Stimulated activated CD4-positive, alpha-beta T cell treated with anti-CD3 and anti-CD28 coated beads, Interleukin-4, amount 100 ng/mL, for 48 hours (primary cell): ENCODE results near the gene ELANE.

ENCODE experiments used
- DNase-seq, 2 donors: peaks; one replicate each; pipeline ENCODE4 v3.0.0-alpha.2; 2020; ENCODE audit warnings: low read depth in 2 of 2

The ELANE gene

GRCh38 chr19:852136-853013 lies at the start of gene ELANE:
Gene ELANE (plus strand): TSS chr19:852303. CDS start chr19:852329, 26 bp downstream.
- DNase-seq: no peak

GRCh38 chr19:802498-803098 lies 49.5 kb upstream of the ELANE start:
- no peak for DNase-seq

DNA sequence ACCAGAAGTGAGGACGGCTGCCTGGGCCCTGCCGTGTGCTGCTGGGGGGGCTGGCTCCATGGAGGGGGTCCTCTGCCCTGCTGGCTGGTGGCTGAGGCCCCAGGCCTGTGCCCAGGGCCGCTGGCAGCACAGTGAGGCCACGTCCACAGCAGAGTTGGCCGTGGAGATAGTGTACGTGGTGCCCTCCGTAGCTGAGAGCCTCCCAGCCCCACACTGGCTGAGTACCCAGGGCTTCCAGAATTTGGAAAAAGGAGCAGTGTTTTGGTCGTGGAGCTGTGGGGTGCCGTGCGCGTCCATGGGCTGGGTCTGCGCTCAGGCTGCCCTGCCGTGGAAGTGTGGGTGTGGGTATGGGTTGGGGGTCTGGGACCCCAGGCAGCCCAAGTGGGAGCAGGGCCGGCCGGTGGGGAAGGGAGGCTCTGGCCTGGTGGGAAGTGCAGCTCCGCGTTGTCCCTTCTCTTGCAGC lies 49.0 kb upstream of the ELANE start:
- no peak for DNase-seq

DNA sequence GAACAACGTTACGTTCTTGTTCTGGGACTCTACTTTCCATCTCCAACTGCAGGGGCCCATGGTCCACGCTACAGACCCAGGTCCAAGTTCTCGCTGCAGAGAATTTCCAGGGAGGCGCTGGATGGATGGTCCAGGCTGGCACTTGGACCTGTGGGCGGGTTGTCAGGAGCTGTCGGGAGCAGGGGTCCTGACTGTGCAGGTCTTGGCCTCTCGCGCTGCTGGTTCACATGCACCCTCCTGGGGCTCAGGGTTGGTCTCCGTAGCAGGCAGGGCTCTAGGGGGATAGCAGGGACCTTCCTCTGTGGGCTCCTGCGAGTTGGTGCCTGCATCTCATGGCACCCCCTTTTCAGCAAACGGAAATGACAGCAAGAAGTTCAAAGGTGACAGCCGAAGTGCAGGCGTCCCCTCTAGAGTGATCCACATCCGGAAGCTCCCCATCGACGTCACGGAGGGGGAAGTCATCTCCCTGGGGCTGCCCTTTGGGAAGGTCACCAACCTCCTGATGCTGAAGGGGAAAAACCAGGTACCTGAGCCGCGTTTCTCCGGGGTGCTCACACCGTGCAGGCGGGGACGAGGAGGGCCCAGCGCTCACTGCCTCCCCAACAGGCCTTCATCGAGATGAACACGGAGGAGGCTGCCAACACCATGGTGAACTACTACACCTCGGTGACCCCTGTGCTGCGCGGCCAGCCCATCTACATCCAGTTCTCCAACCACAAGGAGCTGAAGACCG lies 48.3 kb upstream of the ELANE start:
- DNase-seq: no peak

- no peak for DNase-seq
Observed at GRCh38 chr19:804419-805165, 47.5 kb upstream of the ELANE start.

DNA sequence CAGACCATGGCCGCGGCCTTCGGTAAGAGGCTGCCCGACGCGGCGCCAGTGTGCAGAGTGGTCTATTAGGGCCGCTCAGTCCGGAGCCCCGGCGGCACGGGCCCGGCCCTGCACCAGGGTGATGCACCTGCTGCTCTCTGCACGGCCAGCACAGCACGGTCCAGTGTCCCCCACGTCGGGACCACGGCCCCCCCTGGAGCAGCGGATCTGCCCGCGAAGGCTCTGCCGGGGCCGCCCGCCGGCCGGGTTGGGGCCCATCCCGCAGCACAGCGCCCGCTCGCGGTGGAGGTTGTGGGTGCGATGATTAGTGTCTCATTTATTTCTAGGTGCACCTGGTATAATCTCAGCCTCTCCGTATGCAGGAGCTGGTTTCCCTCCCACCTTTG lies 46.9 kb upstream of the ELANE start:
- no peak for DNase-seq

- DNase-seq: no peak
Observed at GRCh38 chr19:805600-806550, 46.2 kb upstream of the ELANE start.

DNA sequence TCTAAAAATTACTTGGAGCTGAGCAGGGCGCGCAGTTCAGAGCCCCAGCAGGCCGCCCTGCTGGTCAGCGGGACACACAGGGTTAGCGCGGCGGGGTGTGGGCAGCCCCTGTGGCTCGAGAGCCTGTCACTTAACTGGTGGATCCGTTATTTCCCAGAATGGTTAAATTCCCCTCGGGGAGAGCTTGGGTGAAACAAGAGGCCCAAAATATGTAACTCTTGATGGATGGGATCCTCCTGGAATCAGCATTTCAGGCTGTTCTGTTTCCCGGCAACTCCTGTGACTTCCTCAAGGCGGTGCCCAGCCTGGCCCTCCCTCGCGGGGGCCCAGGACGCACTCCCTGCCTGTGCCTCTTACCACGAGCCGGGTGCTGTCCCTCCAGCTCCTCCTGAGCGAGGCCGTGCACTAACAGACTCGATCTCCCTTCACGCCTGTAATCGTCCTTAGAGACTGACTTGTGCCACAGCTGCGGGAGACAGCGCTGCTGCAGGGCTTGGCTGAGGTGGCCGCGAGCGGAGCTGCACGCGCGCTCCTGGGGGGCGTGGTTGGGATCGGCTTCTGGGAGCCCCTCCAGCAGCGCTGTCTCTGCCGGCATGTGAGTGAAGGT lies 45.2 kb upstream of the ELANE start:
- DNase-seq: no peak

DNA sequence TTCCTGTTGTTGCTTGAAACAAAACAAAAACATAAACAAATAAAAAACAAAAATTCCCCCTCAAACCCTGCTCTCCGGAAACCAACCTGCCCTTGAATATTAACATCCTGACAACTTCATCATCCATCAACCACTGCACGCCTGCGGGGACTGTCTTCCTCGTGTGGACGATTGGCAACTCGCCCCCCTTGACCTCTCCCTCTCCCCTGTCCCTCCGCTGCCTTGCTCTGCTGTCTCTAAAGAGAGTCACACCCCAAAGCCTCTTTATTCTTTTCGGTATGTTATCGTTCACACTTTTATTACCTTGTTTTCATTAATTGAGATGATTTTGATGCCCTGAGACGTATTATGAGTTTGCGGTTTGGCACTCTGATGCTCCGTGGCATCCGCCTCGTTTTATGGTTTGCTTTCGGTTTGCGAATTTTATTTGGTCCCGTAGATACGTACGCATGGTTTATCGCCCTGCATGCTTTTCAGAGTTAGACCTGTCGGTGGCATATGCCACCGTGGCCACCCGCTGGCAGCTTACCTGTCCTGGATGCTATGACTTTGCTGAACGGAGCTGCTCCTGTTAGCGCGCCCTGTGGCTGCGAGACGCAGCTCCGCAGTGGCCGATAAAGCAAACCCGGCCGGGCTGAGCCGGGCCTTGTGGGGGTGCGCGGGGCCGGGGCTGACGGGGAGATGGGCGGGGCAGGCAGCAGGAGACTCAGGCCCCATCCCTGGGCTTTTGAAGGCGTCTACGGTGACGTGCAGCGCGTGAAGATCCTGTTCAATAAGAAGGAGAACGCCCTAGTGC lies 44.3 kb upstream of the ELANE start:
- no peak for DNase-seq

GRCh38 chr19:808423-808775 lies 43.7 kb upstream of the ELANE start:
- no peak for DNase-seq

- DNase-seq: no peak
Observed at GRCh38 chr19:810077-810855, 41.8 kb upstream of the ELANE start.

DNA sequence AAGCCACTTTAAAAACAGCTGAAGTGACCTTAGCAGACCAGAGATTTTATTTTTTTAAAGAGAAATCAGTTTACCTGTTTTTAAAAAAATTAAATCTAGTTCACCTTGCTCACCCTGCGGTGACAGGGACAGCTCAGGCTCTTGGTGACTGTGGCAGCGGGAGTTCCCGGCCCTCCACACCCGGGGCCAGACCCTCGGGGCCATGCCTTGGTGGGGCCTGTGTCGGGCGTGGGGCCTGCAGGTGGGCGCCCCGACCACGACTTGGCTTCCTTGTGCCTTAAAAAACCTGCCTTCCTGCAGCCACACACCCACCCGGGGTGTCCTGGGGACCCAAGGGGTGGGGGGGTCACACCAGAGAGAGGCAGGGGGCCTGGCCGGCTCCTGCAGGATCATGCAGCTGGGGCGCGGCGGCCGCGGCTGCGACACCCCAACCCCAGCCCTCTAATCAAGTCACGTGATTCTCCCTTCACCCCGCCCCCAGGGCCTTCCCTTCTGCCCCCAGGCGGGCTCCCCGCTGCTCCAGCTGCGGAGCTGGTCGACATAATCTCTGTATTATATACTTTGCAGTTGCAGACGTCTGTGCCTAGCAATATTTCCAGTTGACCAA lies 41.1 kb upstream of the ELANE start:
- no peak for DNase-seq

GRCh38 chr19:811506-812048 lies 40.5 kb upstream of the ELANE start:
- DNase-seq: no peak

DNA sequence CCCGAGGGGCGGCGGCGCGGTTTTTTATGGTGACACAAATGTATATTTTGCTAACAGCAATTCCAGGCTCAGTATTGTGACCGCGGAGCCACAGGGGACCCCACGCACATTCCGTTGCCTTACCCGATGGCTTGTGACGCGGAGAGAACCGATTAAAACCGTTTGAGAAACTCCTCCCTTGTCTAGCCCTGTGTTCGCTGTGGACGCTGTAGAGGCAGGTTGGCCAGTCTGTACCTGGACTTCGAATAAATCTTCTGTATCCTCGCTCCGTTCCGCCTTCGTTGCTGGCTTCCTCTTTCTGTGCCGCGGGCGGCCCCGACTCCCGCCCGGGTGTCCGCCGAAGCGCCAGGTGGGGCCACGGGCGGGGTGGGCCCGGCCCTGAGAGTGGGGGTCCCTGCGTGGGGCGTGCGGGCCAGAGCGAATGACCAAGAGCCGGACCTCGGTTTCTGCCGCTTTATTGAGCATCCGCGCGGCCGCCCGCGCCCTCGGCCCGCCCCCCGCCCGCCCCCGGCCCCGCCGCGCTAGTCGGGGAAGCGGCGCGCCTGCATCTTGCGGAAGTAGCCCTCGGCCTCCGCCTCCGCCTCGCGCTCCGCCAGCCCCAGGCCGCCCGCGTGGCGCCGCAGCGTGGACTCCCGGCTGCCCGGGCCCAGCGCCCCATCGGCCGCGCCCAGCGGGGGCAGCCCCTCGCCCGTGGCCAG lies 39.9 kb upstream of the ELANE start:
- no peak for DNase-seq

DNA sequence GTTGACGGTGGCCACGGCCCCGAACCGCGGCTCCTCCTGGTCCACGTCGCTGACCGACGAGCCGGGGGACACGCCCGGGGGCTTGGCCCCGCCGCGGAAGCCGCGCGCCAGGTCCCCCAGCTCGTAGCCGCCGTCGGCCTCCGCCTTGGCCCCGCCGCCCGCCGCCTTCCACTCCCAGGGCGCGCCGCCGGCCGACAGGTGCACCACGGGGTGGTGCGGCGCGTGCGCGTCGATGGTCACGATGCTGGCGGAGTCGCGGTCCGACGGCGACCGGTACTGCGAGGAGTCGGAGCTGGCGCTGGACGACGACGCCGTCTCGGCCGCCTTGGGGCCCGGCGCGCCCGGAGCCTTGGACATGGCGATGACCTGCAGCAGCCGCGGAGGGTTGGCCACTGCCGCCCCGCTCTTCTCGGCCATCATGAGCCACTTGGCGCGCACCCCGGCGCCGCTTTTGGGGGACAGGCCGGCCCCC lies 39.3 kb upstream of the ELANE start:
- no peak for DNase-seq

DNA sequence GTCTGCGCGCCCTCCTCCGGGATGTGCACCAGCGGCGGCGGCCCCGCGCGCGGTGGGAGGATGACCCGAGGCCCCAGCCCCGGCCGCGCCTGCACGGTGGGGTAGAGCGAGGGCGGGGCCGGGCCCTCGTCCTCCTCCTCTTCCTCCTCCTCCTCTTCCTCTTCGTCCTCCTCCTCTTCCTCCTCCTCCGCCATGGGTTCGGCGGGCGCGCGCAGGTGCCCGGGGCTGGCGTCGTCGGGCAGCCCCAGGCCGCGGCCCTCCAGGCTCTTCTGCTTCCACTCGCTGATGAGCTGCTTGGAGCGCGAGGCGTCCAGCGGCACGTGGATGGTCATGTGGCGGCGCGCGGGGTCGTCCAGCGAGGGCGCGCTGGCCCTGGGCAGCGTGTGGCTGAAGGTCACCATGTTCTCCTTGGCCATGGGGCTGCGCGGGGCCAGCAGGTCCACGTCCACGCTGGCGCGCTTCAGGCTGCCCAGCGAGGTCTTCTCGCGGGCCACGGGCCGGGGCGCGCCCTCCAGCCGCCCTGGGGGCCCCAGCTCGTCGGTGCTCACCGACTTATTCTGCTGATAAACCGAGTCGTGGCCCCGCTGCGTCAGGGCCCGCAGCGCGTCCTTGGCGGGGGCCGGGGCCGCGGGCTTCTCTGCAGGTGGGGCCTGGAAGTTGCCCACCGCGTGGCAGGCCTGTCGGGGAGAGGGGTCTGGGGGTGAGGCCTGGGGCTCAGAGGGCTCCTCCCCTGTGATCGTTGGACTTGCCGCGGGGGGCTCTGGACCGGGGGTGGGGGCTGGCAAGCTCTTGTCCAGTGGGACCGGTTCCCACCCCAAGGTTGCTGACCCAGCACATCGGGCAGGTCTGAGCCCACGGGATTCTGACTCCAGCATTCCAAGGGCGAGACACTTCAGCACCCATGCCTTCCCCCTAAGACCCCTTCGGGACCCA lies 38.6 kb upstream of the ELANE start:
- no peak for DNase-seq
